ENCODE measurements around the gene SDK1.

Gene SDK1

GRCh38 chr7:3481435-3481834 is 180.4 kb downstream of the SDK1 start:
- no peak for DNase-seq

GRCh38 chr7:3482147-3482921 is 181.3 kb downstream of the SDK1 start:
- no peak for DNase-seq

GRCh38 chr7:3486841-3487240 is 185.8 kb downstream of the SDK1 start:
- no peak for DNase-seq

GRCh38 chr7:3488829-3489228 is 187.8 kb downstream of the SDK1 start:
- no peak for DNase-seq

GRCh38 chr7:3493499-3493898 is 192.4 kb downstream of the SDK1 start:
- no peak for DNase-seq

GRCh38 chr7:3494947-3495346 is 193.9 kb downstream of the SDK1 start:
- no peak for DNase-seq

GRCh38 chr7:3495530-3495929 is 194.5 kb downstream of the SDK1 start:
- no peak for DNase-seq

GRCh38 chr7:3495954-3496353 is 194.9 kb downstream of the SDK1 start:
- no peak for DNase-seq

GRCh38 chr7:3497796-3498195 is 196.7 kb downstream of the SDK1 start:
- no peak for DNase-seq

GRCh38 chr7:3501671-3502070 is 200.6 kb downstream of the SDK1 start:
- no peak for DNase-seq

- DNase-seq, result no peak
Observed at GRCh38 chr7:3504384-3504783, 203.3 kb downstream of the SDK1 start.

- DNase-seq, result no peak
Observed at GRCh38 chr7:3510101-3511020, 209.3 kb downstream of the SDK1 start.

- DNase-seq, result no peak
Observed at GRCh38 chr7:3517344-3517743, 216.3 kb downstream of the SDK1 start.

- DNase-seq, result no peak
Observed at GRCh38 chr7:3518546-3518945, 217.5 kb downstream of the SDK1 start.

GRCh38 chr7:3520206-3520605 is 219.2 kb downstream of the SDK1 start:
- DNase-seq, result no peak

GRCh38 chr7:3527496-3528124 is 226.6 kb downstream of the SDK1 start:
- no peak for DNase-seq

- no peak for DNase-seq
Observed at GRCh38 chr7:3533040-3533439, 232.0 kb downstream of the SDK1 start.

GRCh38 chr7:3537210-3537875 is 236.3 kb downstream of the SDK1 start:
- no peak for DNase-seq

GRCh38 chr7:3538041-3538440 is 237.0 kb downstream of the SDK1 start:
- no peak for DNase-seq

GRCh38 chr7:3540456-3541220 is 239.6 kb downstream of the SDK1 start:
- DNase-seq, result no peak

GRCh38 chr7:3544202-3544601 is 243.2 kb downstream of the SDK1 start:
- DNase-seq, result no peak

GRCh38 chr7:3548815-3549214 is 247.8 kb downstream of the SDK1 start:
- no peak for DNase-seq

All from NCI-H2171 (cell line).